Stimulated activated naive CD8-positive, alpha-beta T cell treated with anti-CD3 and anti-CD28 coated beads, Interleukin-15, Interleukin-2, amounts not matched to agents 100 ng/mL and 50 ng/mL, for 24 hours (primary cell): Measurements from ENCODE around the gene PAK6.

ENCODE experiments used
- H3K27ac Mint-ChIP-seq: one replicate; pipeline ENCODE4 v1.8.0; 2021; ENCODE audit warnings: mild to moderate bottlenecking, mixed read lengths
- H3K27me3 Mint-ChIP-seq: one replicate; pipeline ENCODE4 v1.8.0; 2021; ENCODE audit warnings: mixed read lengths
- H3K36me3 Mint-ChIP-seq: one replicate; pipeline ENCODE4 v1.8.0; 2021; ENCODE audit warnings: low read depth, mixed read lengths
- H3K4me1 Mint-ChIP-seq: one replicate; pipeline ENCODE4 v1.8.0; 2021; ENCODE audit warnings: low read depth, mixed read lengths
- H3K4me3 Mint-ChIP-seq: one replicate; pipeline ENCODE4 v1.8.0; 2021; ENCODE audit warnings: mild to moderate bottlenecking, mixed read lengths
- H3K9me3 Mint-ChIP-seq: one replicate; pipeline ENCODE4 v1.8.0; 2021; ENCODE audit warnings: mixed read lengths

Gene PAK6

GRCh38 chr15:40296561-40297230 lies 57.8 kb downstream of the PAK6 start:
- H3K27ac Mint-ChIP-seq, result no peak overlapping the region
- H3K4me3 Mint-ChIP-seq, result no peak overlapping the region
- no peaks in the 10 kb centered on the region for H3K9me3 Mint-ChIP-seq
- H3K36me3 Mint-ChIP-seq, result peaks cover 29% of the 10 kb centered on the region
- H3K27me3 Mint-ChIP-seq, result no peaks in the 10 kb centered on the region
- H3K4me1 Mint-ChIP-seq, result no peaks in the 10 kb centered on the region

- Mint-ChIP-seq H3K36me3 (peaks cover 30% of the 10 kb centered on the region), H3K9me3 (no peaks in the 10 kb centered on the region), H3K27me3 (no peaks in the 10 kb centered on the region), H3K27ac (no peak overlapping the region), H3K4me3 (no peak overlapping the region), H3K4me1 (no peaks in the 10 kb centered on the region)
These were observed 58.5 kb downstream of the PAK6 start for GRCh38 chr15:40297356-40297755.

- Mint-ChIP-seq H3K27me3 (no peaks in the 10 kb centered on the region), H3K4me3 (no peak overlapping the region), H3K4me1 (no peaks in the 10 kb centered on the region), H3K36me3 (peaks cover 30% of the 10 kb centered on the region), H3K9me3 (no peaks in the 10 kb centered on the region), H3K27ac (no peak overlapping the region)
These were observed 59.5 kb downstream of the PAK6 start for GRCh38 chr15:40298216-40298935.

GRCh38 chr15:40300367-40300766 lies 61.5 kb downstream of the PAK6 start:
- Mint-ChIP-seq H3K4me3 (no peak overlapping the region), H3K4me1 (no peaks in the 10 kb centered on the region), H3K9me3 (no peaks in the 10 kb centered on the region), H3K27ac (no peak overlapping the region), H3K27me3 (no peaks in the 10 kb centered on the region), H3K36me3 (peaks cover 30% of the 10 kb centered on the region)

- H3K9me3 Mint-ChIP-seq, result no peaks in the 10 kb centered on the region
- H3K36me3 Mint-ChIP-seq, result peaks cover 30% of the 10 kb centered on the region
- no peaks in the 10 kb centered on the region for H3K27me3 Mint-ChIP-seq
- no peak overlapping the region for H3K27ac Mint-ChIP-seq
- H3K4me1 Mint-ChIP-seq, result no peaks in the 10 kb centered on the region
- H3K4me3 Mint-ChIP-seq, result no peak overlapping the region
These were observed 61.9 kb downstream of the PAK6 start for GRCh38 chr15:40300771-40301170.

GRCh38 chr15:40301467-40302179 lies 62.8 kb downstream of the PAK6 start:
- Mint-ChIP-seq H3K36me3 (peaks cover 30% of the 10 kb centered on the region), H3K9me3 (no peaks in the 10 kb centered on the region), H3K4me3 (no peak overlapping the region), H3K27ac (no peak overlapping the region), H3K4me1 (peaks cover 8% of the 10 kb centered on the region), H3K27me3 (no peaks in the 10 kb centered on the region)

GRCh38 chr15:40302288-40302886 lies 63.5 kb downstream of the PAK6 start:
- H3K4me1 Mint-ChIP-seq, result peaks cover 13% of the 10 kb centered on the region
- H3K4me3 Mint-ChIP-seq, result no peak overlapping the region
- no peak overlapping the region for H3K27ac Mint-ChIP-seq
- no peaks in the 10 kb centered on the region for H3K27me3 Mint-ChIP-seq
- H3K36me3 Mint-ChIP-seq, result peaks cover 26% of the 10 kb centered on the region
- H3K9me3 Mint-ChIP-seq, result no peaks in the 10 kb centered on the region

- H3K27ac Mint-ChIP-seq, result no peak overlapping the region
- peaks cover 13% of the 10 kb centered on the region for H3K4me1 Mint-ChIP-seq
- H3K27me3 Mint-ChIP-seq, result no peaks in the 10 kb centered on the region
- no peak overlapping the region for H3K4me3 Mint-ChIP-seq
- H3K36me3 Mint-ChIP-seq, result peaks cover 26% of the 10 kb centered on the region
- H3K9me3 Mint-ChIP-seq, result no peaks in the 10 kb centered on the region
These were observed 64.1 kb downstream of the PAK6 start for GRCh38 chr15:40302981-40303380.

GRCh38 chr15:40303576-40303975 lies 64.7 kb downstream of the PAK6 start:
- Mint-ChIP-seq H3K4me3 (no peak overlapping the region), H3K9me3 (no peaks in the 10 kb centered on the region), H3K4me1 (peaks cover 16% of the 10 kb centered on the region), H3K27me3 (no peaks in the 10 kb centered on the region), H3K27ac (no peak overlapping the region), H3K36me3 (peaks cover 26% of the 10 kb centered on the region)

GRCh38 chr15:40305281-40305680 lies 66.4 kb downstream of the PAK6 start:
- peaks cover 31% of the 10 kb centered on the region for H3K4me1 Mint-ChIP-seq
- peaks cover 12% of the 10 kb centered on the region for H3K36me3 Mint-ChIP-seq
- H3K4me3 Mint-ChIP-seq, result no peak overlapping the region
- H3K27ac Mint-ChIP-seq, result no peak overlapping the region
- H3K9me3 Mint-ChIP-seq, result no peaks in the 10 kb centered on the region
- no peaks in the 10 kb centered on the region for H3K27me3 Mint-ChIP-seq

GRCh38 chr15:40306371-40306770 lies 67.5 kb downstream of the PAK6 start:
- Mint-ChIP-seq H3K9me3 (no peaks in the 10 kb centered on the region), H3K27ac (peak overlapping the region; percentile 9), H3K4me1 (peaks cover 31% of the 10 kb centered on the region), H3K27me3 (no peaks in the 10 kb centered on the region), H3K4me3 (peak overlapping the region; percentile 92), H3K36me3 (peaks cover 3% of the 10 kb centered on the region)

- Mint-ChIP-seq H3K27ac (peak overlapping the region; percentile 9), H3K4me3 (peak overlapping the region; percentile 92)
These were observed 68.0 kb downstream of the PAK6 start for GRCh38 chr15:40306908-40307307.

GRCh38 chr15:40307421-40308211 lies 68.8 kb downstream of the PAK6 start, which contains the start of gene PLCB2:
Gene PLCB2 (minus strand): TSS chr15:40307935. CDS start chr15:40307672, 263 bp downstream.
- no peaks in the 10 kb centered on the region for H3K36me3 Mint-ChIP-seq
- H3K27ac Mint-ChIP-seq, result peak within 1 kb of the TSS; percentile 97
- H3K9me3 Mint-ChIP-seq, result no peaks in the 10 kb centered on the region
- peaks cover 31% of the 10 kb centered on the region for H3K4me1 Mint-ChIP-seq
- no peaks in the 10 kb centered on the region for H3K27me3 Mint-ChIP-seq
- peak within 1 kb of the TSS; percentile 92 for H3K4me3 Mint-ChIP-seq

More at GRCh38 chr15:40306908-40307307, 68.0 kb downstream of the PAK6 start:
- no peaks in the 10 kb centered on the region for H3K27me3 Mint-ChIP-seq
- no peaks in the 10 kb centered on the region for H3K36me3 Mint-ChIP-seq
- H3K9me3 Mint-ChIP-seq, result no peaks in the 10 kb centered on the region
- peaks cover 31% of the 10 kb centered on the region for H3K4me1 Mint-ChIP-seq

GRCh38 chr15:40309344-40309862 lies 70.5 kb downstream of the PAK6 start:
- H3K36me3 Mint-ChIP-seq, result no peaks in the 10 kb centered on the region
- no peaks in the 10 kb centered on the region for H3K9me3 Mint-ChIP-seq
- no peaks in the 10 kb centered on the region for H3K27me3 Mint-ChIP-seq
- peak overlapping the region; percentile 97 for H3K27ac Mint-ChIP-seq
- H3K4me3 Mint-ChIP-seq, result peak overlapping the region; percentile 92
- peaks cover 43% of the 10 kb centered on the region for H3K4me1 Mint-ChIP-seq
